ENCODE measurements around the gene SMIM35.

The SMIM35 gene

GRCh38 chr11:118088531-118088930 lies 1.8 kb upstream of the SMIM35 start (continued):
- TF ChIP-seq, protein P1, sequence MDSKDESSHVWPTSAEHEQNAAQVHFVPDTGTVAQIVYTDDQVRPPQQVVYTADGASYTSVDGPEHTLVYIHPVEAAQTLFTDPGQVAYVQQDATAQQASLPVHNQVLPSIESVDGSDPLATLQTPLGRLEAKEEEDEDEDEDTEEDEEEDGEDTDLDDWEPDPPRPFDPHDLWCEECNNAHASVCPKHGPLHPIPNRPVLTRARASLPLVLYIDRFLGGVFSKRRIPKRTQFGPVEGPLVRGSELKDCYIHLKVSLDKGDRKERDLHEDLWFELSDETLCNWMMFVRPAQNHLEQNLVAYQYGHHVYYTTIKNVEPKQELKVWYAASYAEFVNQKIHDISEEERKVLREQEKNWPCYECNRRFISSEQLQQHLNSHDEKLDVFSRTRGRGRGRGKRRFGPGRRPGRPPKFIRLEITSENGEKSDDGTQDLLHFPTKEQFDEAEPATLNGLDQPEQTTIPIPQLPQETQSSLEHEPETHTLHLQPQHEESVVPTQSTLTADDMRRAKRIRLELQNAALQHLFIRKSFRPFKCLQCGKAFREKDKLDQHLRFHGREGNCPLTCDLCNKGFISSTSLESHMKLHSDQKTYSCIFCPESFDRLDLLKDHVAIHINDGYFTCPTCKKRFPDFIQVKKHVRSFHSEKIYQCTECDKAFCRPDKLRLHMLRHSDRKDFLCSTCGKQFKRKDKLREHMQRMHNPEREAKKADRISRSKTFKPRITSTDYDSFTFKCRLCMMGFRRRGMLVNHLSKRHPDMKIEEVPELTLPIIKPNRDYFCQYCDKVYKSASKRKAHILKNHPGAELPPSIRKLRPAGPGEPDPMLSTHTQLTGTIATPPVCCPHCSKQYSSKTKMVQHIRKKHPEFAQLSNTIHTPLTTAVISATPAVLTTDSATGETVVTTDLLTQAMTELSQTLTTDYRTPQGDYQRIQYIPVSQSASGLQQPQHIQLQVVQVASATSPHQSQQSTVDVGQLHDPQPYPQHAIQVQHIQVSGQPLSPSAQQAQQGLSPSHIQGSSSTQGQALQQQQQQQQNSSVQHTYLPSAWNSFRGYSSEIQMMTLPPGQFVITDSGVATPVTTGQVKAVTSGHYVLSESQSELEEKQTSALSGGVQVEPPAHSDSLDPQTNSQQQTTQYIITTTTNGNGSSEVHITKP (tag by site-specific recombination; IDR thresholded peaks at IDR 0.05) = no peak
- no peak for TF ChIP-seq ZSCAN16 (tag by site-specific recombination; IDR thresholded peaks at IDR 0.05)
- TF ChIP-seq ZNF530 (tag by site-specific recombination; IDR thresholded peaks at IDR 0.05; ENCODE audit: low read depth) = no peak
- TF ChIP-seq ZNF239 (tag by site-specific recombination; IDR thresholded peaks at IDR 0.05) = no peak
- TF ChIP-seq ZNF174 (tag by site-specific recombination; IDR thresholded peaks at IDR 0.05) = no peak
- no peak for TF ChIP-seq ZNF692 (tag by site-specific recombination; IDR thresholded peaks at IDR 0.05)
- no peak for TF ChIP-seq ZNF404 (tag by site-specific recombination; IDR thresholded peaks at IDR 0.05)
- TF ChIP-seq, protein P2, sequence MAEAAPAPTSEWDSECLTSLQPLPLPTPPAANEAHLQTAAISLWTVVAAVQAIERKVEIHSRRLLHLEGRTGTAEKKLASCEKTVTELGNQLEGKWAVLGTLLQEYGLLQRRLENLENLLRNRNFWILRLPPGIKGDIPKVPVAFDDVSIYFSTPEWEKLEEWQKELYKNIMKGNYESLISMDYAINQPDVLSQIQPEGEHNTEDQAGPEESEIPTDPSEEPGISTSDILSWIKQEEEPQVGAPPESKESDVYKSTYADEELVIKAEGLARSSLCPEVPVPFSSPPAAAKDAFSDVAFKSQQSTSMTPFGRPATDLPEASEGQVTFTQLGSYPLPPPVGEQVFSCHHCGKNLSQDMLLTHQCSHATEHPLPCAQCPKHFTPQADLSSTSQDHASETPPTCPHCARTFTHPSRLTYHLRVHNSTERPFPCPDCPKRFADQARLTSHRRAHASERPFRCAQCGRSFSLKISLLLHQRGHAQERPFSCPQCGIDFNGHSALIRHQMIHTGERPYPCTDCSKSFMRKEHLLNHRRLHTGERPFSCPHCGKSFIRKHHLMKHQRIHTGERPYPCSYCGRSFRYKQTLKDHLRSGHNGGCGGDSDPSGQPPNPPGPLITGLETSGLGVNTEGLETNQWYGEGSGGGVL (tag by site-specific recombination; IDR thresholded peaks at IDR 0.05) = no peak

DNA sequence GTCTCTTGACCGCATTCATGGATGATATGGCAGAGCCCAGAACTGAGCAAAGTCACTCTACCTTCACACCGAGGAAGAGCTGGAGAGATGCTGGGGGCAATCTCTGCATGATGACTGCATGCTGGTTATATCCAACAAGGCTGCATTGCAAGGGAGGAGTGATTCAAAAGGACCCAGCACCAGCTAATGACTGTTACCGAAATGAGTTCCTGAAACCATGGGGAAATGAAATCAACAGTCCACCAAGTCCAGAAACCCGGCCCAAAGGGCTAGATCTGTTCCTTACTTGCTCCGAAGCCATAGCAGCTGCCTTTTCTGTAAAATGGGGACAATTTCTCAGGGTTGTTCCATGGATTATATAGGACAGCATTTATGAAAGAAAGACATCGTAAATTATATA lies 1.2 kb upstream of the SMIM35 start:
- Histone ChIP-seq H3K27ac (ENCODE audit: extremely low read depth, low read depth, low read length) (no peak overlapping the region), H3K4me1 (ENCODE audit: control insufficient read depth, insufficient read depth, low read length) (no peaks in the 10 kb centered on the region), H3K4me3 (ENCODE audit: low read depth, low read length) (no peak overlapping the region), H3K36me3 (ENCODE audit: control insufficient read depth in 2 of 2, insufficient read depth in 1 of 2, low read length in 2 of 2) (no peaks in the 10 kb centered on the region), H3K9me3 (ENCODE audit: control insufficient read depth, insufficient read depth, low read depth, low read length) (no peaks in the 10 kb centered on the region)
- CTCF ChIA-PET = interaction anchor here (0.6 kb wide), 1 partner anchor 33 kb away, joined by 4 read pairs; no protein-coding TSS in a partner anchor
- POLR2A ChIA-PET = no interaction called here
- no peak for TF ChIP-seq ZNF140 (tag by site-specific recombination; IDR thresholded peaks at IDR 0.05)
- TF ChIP-seq BCL11B (tag by site-specific recombination; IDR thresholded peaks at IDR 0.05; ENCODE audit: low read depth) = no peak
- TF ChIP-seq EGR2 (tag by site-specific recombination; IDR thresholded peaks at IDR 0.05; ENCODE audit: low read depth) = no peak
- TF ChIP-seq ZBTB48 (tag by site-specific recombination; IDR thresholded peaks at IDR 0.05) = no peak
- no peak for TF ChIP-seq MYNN (tag by site-specific recombination; IDR thresholded peaks at IDR 0.05; ENCODE audit: borderline replicate concordance)
- TF ChIP-seq ZNF426 (tag by site-specific recombination; IDR thresholded peaks at IDR 0.05) = no peak

GRCh38 chr11:118084656-118085055 lies 2.1 kb downstream of the SMIM35 start:
- Histone ChIP-seq H3K4me3 (ENCODE audit: low read depth, low read length) (no peak overlapping the region), H3K36me3 (ENCODE audit: control insufficient read depth in 2 of 2, insufficient read depth in 1 of 2, low read length in 2 of 2) (no peaks in the 10 kb centered on the region), H3K27ac (ENCODE audit: extremely low read depth, low read depth, low read length) (no peak overlapping the region), H3K4me1 (ENCODE audit: control insufficient read depth, insufficient read depth, low read length) (no peaks in the 10 kb centered on the region), H3K9me3 (ENCODE audit: control insufficient read depth, insufficient read depth, low read depth, low read length) (no peaks in the 10 kb centered on the region)
- ChIA-PET POLR2A (no interaction called here), CTCF (no interaction called here)
- no peak for TF ChIP-seq ZNF324 (tag by site-specific recombination; IDR thresholded peaks at IDR 0.05)
- no peak for TF ChIP-seq MEIS1 (CRISPR knock-in tag; IDR thresholded peaks at IDR 0.05; ENCODE audit: borderline replicate concordance)
- TF ChIP-seq ZBTB7A (tag by site-specific recombination; IDR thresholded peaks at IDR 0.05; ENCODE audit: low read depth) = no peak
- TF ChIP-seq ZNF776 (tag by site-specific recombination; IDR thresholded peaks at IDR 0.05; ENCODE audit: borderline replicate concordance) = no peak
- TF ChIP-seq ZNF830 (tag by site-specific recombination; IDR thresholded peaks at IDR 0.05; ENCODE audit: low read depth) = no peak
- TF ChIP-seq ZFP69B (tag by site-specific recombination; IDR thresholded peaks at IDR 0.05) = no peak
- TF ChIP-seq ZEB2 (tag by site-specific recombination; IDR thresholded peaks at IDR 0.05) = no peak
- no peak for TF ChIP-seq ZNF664 (tag by site-specific recombination; IDR thresholded peaks at IDR 0.05)
- no peak for TF ChIP-seq KLF1 (tag by site-specific recombination; IDR thresholded peaks at IDR 0.05)
- TF ChIP-seq, protein P3, sequence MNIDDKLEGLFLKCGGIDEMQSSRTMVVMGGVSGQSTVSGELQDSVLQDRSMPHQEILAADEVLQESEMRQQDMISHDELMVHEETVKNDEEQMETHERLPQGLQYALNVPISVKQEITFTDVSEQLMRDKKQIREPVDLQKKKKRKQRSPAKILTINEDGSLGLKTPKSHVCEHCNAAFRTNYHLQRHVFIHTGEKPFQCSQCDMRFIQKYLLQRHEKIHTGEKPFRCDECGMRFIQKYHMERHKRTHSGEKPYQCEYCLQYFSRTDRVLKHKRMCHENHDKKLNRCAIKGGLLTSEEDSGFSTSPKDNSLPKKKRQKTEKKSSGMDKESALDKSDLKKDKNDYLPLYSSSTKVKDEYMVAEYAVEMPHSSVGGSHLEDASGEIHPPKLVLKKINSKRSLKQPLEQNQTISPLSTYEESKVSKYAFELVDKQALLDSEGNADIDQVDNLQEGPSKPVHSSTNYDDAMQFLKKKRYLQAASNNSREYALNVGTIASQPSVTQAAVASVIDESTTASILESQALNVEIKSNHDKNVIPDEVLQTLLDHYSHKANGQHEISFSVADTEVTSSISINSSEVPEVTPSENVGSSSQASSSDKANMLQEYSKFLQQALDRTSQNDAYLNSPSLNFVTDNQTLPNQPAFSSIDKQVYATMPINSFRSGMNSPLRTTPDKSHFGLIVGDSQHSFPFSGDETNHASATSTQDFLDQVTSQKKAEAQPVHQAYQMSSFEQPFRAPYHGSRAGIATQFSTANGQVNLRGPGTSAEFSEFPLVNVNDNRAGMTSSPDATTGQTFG (tag by site-specific recombination; IDR thresholded peaks at IDR 0.05; ENCODE audit: borderline replicate concordance) = no peak
- TF ChIP-seq ZNF670 (tag by site-specific recombination; IDR thresholded peaks at IDR 0.05; ENCODE audit: low read depth) = no peak
- TF ChIP-seq BCL11A (tag by site-specific recombination; IDR thresholded peaks at IDR 0.05; ENCODE audit: low read depth) = no peak
- no peak for TF ChIP-seq WT1 (tag by site-specific recombination; IDR thresholded peaks at IDR 0.05)
